A204.1 (cell line): Measurements from ENCODE around the gene NPLOC4.

ENCODE experiments used
- FAIRE-seq: peaks from 2 replicates; lab custom pipeline; 2012; peaks lifted over from hg19 to GRCh38; lab: Jason Lieb, UNC

NPLOC4 gene

DNA sequence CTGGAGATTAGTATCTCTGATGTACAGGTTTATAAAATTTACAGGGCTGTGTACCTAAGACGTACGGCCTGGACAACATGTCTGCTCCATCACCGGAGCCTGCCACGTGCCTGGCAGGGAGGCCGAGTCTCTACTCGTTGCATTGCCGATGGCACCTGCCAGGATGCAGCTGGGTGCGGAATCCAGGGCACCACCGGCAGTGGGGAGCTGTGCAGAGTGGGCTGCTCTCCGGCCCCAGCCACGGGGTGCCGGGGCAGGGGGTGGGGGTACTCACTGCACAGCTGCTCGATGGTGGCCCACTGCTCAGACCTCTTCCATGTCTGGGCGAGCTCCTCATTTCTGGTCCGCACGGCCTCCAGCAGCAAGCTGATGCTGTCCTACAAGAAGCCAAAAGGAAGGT, 71.7 kb downstream of the NPLOC4 start:
- FAIRE-seq = no peak

DNA sequence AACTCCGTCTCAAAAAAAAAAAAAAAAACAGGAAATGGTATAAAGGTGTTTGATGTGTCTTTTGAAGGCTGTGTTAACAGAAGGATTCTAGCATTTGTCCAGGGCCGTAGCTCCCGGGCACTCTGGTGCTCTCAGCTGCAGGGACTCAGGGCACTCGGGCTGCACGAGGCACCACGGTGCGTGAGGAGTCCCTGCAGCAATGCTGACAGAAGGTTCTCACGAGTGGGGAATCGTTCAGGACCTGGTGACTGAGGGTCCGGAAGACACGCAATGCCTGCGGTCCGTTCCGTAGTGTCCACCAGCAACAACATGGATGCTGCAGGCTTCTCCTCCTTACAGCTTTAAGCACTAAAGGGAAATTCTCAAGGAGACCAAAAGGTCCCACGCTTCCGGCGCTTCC, 72.1 kb downstream of the NPLOC4 start:
- no peak for FAIRE-seq

- FAIRE-seq = no peak
Measured at GRCh38 chr17:81563861-81564586, 72.9 kb downstream of the NPLOC4 start.

- FAIRE-seq = no peak
Measured at GRCh38 chr17:81561494-81561885, 75.4 kb downstream of the NPLOC4 start.

DNA sequence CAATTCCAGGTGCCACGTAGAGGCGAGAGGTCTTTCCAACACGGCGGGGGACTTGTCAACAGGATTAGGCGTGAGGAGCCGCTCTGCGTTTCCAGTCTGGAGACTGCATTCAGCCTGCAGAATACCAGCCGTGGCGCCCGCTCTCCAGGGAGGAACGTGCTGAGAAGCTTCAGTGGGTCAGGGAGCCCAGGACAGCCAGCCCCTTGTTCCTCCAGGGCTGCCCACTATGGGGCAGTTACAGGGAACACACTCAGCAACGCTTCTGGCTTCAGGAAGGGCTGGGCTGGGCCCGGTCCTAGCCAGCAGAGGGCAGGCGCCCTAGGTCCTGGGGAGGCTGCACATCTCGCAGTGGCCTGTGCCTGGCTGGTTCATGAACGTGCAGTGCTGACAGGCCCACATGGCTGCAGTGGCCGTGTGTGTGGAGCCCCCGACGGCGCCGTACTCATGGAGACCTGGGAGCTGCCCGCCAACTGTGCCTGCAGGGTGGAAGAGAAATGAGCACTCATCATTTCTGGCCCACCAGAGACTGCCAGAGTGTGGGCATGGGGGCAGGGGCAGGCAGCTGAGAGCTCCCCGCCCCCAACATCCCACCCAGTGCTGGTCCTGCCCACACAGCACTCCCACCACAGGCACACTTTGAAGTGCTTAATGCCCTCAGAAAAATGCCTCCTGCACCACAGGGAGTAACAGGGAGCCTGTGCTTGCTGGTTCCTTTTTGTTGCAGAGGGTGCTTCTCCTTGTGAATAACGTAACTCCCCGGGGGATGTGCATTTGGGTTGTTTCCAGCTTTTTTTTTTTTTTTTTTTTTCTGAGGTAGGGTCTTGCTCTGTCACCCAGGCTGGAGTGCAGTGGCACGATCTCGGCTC, 77.7 kb downstream of the NPLOC4 start:
- FAIRE-seq = no peak

- no peak for FAIRE-seq
Measured at GRCh38 chr17:81558115-81558468, 78.8 kb downstream of the NPLOC4 start.

DNA sequence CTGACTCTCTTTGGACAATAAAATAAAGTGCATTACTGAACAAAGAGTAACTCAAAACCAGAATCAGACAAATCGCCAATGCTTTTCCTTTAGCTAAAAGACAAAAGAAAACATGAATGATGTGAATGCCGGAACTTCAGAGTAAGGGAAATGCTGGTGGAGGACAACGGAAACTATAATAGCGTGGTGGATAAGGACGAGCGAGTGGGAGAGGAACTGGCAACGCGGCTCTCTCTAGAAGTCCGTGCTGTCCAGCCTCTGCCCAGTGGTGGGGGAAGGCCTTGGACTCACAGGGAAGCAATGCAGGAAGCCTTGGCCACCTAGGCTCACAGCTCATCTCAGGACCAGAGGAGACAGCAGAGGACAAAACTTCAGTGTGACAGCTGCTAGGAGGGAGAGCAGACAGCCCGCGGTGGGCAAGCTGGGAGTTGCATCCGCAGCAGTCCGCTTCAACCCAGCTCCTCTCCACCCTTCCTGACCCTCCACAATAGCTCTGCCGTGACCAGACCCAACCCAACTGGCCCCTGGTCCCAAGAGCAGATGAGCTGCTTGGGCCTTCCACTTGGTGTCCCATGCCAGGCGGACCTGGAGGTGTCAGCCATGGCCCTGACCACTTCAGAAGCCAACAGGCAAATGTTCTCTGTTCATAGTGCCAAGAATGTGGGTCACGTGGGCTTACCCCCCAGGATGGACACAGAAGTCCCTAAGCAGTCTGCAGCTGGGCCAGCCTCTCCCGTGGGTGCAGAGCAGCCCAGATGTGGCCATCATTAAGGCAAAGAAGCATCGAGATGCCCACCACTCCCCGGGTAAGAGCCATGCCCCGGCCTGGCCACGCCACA, 79.4 kb downstream of the NPLOC4 start:
- FAIRE-seq = no peak

GRCh38 chr17:81556863-81557262, 80.0 kb downstream of the NPLOC4 start:
- no peak for FAIRE-seq

- no peak for FAIRE-seq
Measured at GRCh38 chr17:81556175-81556691, 80.7 kb downstream of the NPLOC4 start.

DNA sequence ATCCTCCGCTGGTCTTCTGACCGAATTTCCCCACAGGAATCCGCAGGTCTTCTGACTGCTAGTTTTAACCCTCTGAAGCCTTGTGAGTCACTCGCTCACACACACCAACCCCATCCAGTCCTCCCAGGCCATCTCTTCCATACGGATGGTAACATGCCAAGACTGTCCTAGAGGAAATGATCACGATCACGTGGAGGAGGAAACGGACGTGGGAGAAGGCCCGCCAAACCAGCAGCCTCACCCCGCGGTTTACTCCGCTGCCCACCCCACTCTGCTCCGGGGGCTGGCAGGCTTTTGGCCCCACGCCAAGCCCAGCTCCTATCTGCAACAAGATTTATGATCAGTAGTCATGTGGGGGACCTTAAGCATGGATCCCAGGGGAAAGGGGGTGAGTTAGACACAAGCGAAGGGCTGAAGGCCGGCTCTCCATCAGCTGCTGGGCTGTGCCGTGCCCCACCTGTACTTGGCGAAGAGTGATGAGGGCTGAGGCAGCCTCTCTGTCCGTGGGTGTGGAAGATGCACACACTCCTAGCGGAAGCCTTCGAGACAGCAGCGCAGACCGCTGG, 83.2 kb downstream of the NPLOC4 start:
- FAIRE-seq = no peak

- FAIRE-seq = peak; percentile 74
Measured at GRCh38 chr17:81553018-81553615, 83.8 kb downstream of the NPLOC4 start.

GRCh38 chr17:81552244-81553017, 84.5 kb downstream of the NPLOC4 start, which contains the start of gene FAAP100:
Gene FAAP100, minus strand, starts transcription at chr17:81552353. Its CDS starts 23 bp downstream, at chr17:81552330.
- no peak for FAIRE-seq

- no peak for FAIRE-seq
Measured at GRCh38 chr17:81551458-81552243, 85.3 kb downstream of the NPLOC4 start.

- FAIRE-seq = no peak
Measured at GRCh38 chr17:81550830-81551457, 86.0 kb downstream of the NPLOC4 start.

DNA sequence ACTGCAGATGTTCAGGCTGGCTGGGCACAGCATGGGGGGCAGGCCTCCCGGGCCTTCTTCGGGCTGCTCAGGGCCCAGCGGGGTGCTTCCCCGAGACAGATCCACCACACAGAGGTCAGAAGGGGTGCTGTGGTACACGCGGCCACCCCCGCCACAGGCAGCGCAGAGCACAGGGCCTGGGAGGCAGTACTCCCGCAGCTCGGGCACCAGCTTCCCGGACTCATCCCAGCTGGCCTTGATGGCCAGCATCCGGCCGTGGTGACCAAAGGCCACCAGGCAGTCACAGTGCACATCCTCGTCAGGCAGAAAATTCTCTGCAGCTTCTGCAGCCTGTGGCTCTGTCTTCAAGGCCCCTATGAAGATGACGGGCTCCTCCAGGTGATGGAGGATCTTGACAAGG, 86.6 kb downstream of the NPLOC4 start:
- FAIRE-seq = no peak

- FAIRE-seq = no peak
Measured at GRCh38 chr17:81549826-81550225, 87.1 kb downstream of the NPLOC4 start.

DNA sequence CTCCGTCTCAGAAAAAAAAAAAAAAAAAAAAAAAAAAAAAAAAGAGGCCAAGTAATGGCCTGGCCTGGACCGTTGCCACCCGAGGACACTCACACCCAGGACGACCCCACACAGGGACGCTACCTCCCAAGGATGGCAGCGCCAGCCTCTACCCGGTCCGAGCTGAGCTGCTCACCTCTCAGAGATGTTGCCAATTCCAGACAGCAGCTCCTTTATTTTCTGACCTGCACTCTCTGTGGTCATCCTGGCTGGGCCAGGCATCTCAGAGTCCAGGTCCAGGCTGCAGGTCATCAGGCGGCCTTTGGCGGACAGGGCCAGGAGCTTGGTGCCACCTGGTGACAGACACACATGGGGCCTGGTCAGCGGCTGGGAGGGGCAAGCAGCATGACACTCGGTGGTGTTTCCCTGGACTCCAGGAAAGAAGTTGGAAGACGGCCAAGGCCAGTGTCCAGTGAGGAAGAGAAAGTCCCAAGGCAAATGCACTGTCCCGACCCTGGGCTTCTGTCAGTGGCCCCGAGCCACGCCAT, 87.8 kb downstream of the NPLOC4 start:
- no peak for FAIRE-seq

GRCh38 chr17:81547614-81547982, 89.3 kb downstream of the NPLOC4 start:
- FAIRE-seq = no peak

DNA sequence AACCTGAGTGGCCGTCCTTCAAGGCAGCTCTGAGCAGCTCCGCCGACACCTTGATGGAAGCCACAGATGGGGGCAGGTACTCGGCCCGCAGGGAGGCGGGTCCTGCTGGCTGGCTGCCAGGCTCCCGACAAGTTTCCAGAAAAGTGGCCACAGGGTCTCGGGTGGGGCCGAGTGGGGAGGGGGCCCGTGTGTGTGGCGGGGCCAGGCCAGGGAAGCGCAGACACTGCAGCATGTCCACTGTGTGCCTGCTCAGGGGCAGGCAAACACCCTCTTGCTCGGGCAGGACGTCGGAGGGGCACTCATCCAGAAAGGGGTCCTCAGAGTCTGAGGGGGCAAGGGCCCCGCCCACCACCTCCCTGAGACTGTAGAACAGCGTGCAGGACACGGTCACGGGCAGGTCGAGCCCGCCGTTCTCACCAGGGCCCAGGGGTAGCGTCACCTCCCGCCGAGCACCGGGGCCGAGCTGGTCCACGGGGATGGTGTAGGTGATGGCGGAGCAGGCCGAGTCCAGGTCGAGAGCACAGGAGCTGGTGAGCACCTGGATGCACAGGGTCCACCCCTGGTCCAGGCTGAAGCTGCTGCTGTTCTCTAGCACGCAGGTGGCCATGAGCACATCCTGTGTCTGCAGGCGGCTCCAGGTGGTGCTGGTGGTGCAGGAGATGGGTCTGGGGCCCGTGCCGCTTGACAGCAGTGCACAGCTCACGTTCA, 89.9 kb downstream of the NPLOC4 start:
- no peak for FAIRE-seq
